SK-N-DZ (cell line): ENCODE data around the gene UTS2R.
"Not testable (repeated sequence)": the region's sequence is repeated elsewhere in the genome, so short reads cannot be mapped to it uniquely, and the experiment has no call there.

ENCODE experiments used
- DNase-seq: peaks from one replicate; pipeline ENCODE4 v3.0.0-alpha.2; 2015; ENCODE audit warnings: low spot score

Gene UTS2R

GRCh38 chr17:82354804-82355308 lies 16.7 kb upstream of the UTS2R start:
- no peak for DNase-seq

GRCh38 chr17:82355770-82356427 lies 15.7 kb upstream of the UTS2R start:
- no peak for DNase-seq

GRCh38 chr17:82356845-82357355 lies 14.7 kb upstream of the UTS2R start:
- DNase-seq, result no peak

- no peak for DNase-seq
Observed at GRCh38 chr17:82357394-82357793, 14.2 kb upstream of the UTS2R start.

DNA sequence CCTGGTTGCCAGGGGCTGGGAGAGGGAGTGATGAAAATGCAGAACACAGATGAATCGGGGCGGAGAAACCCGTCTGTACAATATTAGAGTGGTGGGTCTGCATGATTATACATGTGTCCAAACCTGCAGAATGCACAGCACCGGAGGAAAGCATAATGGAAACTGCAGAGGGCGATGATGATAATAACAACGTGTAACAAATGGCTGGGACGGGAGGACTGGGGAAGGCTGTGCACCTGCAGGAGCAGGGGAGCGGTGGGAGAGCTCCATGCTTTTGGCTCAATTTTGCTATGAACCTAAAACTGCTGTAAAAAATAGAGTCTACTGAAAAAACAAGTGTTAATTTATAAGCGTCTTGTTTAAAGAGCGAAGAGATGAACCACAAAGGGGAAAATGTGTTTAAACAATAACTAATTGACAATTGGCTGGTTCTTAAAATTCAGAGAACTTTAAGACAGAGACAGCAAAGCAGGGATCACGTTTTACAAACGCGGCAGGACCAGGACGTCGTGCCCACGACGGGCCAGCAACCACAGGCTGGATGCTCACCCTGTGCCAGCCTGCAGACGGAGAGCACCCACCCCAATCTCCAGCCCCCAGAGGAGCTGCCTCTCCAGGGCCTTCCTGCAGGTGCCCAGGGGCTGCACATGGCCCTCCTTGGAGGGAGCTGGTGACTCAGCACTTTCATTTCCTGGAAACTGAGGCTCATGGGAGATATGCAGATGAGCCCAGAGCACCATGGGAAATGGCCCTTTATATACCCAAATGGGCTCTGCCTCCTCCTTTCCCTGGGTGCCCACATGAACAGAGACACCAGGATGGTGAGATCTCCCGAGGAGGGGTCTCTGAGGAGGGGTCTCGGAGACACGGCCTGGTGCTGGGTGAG lies 12.9 kb upstream of the UTS2R start, which contains the start of gene TEX19:
Gene TEX19, plus strand, starts transcription at position 783 of the 886 bp plus-strand sequence. CDS start 2,904 bp downstream, outside the sequence.
- DNase-seq, result peak; percentile 77

GRCh38 chr17:82359451-82360074 lies 12.0 kb upstream of the UTS2R start:
- DNase-seq, result not testable (repeated sequence)

GRCh38 chr17:82361885-82362633 lies 9.5 kb upstream of the UTS2R start:
- no peak for DNase-seq

DNA sequence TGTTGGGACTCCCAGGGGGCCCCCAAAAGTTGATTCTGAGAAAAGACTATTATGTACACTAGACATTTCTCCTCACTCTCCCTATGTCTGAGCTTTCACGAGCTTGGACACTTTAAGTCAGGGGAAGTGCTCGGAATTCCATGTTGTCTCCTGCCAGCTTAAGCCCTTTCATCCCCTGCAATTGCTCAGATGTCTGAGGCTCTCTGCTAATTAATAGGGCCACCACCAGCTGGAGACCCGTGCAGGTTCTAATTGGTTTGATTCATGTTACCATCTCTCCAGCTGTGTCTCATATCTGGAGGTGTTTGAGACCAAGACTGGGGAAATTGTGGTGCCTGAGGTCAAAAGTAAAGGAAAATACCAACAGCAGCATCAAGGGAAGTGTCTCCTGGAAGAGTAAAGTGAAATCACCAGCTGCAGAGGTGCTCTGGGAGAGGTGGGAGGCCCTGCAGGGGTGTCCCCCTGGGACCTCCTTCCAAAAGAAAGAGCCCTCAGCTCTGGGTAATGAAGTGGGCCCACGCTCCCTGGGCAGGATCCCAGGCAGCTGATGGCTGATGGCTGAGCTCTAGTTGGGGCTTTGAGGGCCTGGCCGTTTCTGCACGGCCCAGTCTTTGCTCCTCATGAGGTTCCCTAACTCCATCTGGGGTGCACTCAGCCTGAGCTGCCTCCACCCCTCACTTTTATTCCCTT lies 5.8 kb upstream of the UTS2R start:
- DNase-seq, result no peak

- DNase-seq, result no peak
Observed at GRCh38 chr17:82366749-82367148, 4.8 kb upstream of the UTS2R start.

DNA sequence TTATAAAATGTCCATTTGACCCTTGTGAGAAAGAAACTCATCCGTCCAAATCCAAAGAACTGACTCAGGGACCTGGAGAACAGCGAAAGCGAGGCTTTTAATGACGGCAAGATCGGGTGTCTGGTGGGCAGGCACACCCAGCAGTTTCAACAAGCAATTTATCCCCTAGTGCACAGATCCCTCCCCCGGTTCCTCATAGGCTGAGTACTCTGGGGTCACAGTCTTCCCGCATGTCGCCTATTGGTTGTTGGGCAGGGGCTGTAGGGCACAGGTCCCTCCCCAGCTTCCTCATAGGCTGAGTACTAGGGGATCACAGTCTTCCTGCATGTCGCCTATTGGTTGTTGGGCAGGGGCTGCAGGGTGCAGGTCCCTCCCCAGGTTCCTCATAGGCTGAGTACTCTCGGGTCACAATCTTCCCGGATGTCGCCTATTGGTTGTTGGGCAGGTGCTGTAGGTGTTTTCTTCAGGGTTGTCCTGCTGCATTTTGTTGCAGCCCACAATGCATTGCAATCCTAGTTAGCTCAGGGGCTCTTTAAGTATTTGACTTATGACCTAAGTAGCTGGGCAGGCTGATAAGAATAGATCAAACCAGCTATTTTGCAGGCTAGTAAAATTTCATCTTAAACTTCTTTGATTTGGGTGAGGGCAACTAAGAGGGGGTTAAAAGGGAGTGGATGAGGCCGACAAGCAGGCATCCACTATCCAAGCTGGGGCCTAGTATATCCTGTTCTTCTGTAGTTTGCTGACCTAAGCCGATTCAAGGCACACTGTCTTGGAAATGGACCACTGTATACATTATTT lies 3.6 kb upstream of the UTS2R start:
- DNase-seq, result peak; percentile 96

DNA sequence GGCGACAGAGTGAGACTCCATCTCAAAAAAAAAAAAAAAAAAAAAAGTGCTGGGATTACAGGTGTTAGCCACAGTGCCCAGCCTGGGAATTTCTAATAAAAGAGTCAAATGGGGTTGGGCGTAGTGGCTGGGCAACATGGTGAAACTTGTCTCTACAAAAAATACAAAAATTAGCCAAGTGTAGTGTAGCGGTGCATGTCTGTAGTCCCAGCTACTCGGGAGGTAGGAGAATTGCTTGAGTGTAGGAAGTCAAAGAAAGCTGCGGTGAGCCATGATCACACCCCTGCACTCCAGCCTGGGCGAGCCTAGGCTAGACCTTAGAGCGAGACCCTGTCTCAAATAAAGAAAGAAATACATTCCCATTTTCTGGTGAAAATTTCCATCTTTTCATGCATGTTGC lies 2.4 kb upstream of the UTS2R start:
- no peak for DNase-seq

- DNase-seq, result no peak
Observed at GRCh38 chr17:82370471-82371332, 863 bp upstream of the UTS2R start.

DNA sequence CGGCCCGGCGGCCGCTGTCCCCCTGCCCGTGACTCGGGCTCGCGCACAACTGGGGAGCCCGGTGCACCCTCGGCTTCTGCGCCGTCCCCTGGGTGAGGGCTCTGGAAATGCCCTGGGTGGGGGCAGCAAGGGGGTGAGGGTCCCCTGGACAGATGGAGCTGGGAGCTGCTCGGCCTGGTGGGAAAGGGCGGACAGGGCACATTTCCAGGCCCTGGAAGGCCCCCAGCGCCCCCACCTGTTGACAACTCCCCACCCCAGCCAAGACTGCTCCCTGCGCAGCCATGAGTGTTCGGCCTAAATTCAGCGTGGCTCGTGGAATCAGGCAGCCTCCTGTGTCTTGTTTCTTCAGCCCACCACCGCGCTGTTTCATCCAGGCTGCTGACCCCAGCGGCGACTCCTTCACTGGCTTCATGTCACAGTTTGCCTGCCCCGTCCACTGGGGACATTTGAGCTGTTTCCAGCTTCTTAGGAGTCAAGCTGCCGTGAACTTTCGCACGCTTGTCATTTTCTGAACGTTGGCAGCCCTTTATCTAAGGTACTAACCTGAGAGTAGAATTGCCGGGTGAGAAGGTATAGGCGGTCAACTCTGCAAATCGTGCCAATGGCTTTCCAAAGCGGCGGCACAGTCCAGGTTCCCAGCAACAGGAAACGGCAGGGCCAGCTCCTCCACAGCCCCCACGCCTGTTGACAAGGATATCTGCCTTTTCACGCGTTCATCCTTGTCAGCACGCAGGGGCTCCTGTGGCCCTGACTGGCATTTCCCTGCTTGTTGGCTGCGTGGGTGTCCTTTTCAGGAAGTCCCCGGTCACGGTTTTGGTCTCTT lies 895 bp downstream of the UTS2R start:
- no peak for DNase-seq

GRCh38 chr17:82373072-82373452 lies 1.5 kb downstream of the UTS2R start:
- not testable (repeated sequence) for DNase-seq

DNA sequence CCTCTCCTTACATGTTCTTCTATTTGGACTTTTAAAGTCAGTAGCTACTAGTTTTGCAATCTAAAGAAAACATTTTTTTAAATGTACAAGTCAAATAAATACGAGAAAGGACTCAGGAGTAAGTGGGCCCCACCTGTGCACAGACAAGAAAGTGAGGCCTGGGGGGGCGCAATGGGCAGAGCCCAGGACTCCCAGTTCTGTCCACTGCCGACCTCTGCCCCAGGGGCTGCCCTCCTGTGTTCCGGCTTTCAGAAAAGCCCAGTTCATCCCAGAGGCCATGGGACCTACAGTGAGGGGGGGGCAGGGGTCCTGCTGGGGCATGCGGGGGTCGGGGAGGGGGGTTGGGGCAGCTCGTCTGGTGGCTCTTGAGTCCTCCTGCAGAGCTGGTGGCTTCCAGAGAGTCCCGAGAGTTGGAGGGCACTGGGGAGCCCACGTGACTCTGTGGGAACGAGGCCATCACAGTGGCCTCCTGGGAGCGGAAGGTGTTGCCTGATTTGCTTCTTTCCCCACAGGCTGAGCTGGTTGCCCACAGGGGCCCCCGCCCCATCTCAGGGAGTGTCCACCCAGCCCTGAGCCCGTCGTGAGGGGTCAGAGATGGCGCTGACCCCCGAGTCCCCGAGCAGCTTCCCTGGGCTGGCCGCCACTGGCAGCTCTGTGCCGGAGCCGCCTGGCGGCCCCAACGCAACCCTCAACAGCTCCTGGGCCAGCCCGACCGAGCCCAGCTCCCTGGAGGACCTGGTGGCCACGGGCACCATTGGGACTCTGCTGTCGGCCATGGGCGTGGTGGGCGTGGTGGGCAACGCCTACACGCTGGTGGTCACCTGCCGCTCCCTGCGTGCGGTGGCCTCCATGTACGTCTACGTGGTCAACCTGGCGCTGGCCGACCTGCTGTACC lies 2.4 kb downstream of the UTS2R start:
- DNase-seq, result no peak

DNA sequence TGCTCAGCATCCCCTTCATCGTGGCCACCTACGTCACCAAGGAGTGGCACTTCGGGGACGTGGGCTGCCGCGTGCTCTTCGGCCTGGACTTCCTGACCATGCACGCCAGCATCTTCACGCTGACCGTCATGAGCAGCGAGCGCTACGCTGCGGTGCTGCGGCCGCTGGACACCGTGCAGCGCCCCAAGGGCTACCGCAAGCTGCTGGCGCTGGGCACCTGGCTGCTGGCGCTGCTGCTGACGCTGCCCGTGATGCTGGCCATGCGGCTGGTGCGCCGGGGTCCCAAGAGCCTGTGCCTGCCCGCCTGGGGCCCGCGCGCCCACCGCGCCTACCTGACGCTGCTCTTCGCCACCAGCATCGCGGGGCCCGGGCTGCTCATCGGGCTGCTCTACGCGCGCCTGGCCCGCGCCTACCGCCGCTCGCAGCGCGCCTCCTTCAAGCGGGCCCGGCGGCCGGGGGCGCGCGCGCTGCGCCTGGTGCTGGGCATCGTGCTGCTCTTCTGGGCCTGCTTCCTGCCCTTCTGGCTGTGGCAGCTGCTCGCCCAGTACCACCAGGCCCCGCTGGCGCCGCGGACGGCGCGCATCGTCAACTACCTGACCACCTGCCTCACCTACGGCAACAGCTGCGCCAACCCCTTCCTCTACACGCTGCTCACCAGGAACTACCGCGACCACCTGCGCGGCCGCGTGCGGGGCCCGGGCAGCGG lies 3.2 kb downstream of the UTS2R start:
- DNase-seq, result no peak
